SU-DHL-6 (cell line): ENCODE measurements around the gene SOX13.

Source experiments
- CTCF ChIP-seq: fragments of 200-600 bp; sonication (generic); IDR thresholded peaks from one replicate; pipeline ENCODE4 v1.5.1; 2017; ENCODE audit warnings: antibody characterized with exemption, mild to moderate bottlenecking, low read length, moderate library complexity; ENCODE audit not compliant: insufficient read depth, poor library complexity, severe bottlenecking
- EZH2phosphoT487 ChIP-seq: fragments of 200-600 bp; sonication (generic), shearing (Covaris generic); conservative IDR thresholded peaks from 2 replicates; pipeline ENCODE4 v1.6.1; 2018; ENCODE audit warnings: mild to moderate bottlenecking, antibody characterized with exemption, low read length, moderate library complexity, mixed read lengths

- no peak for TF ChIP-seq CTCF
- TF ChIP-seq EZH2phosphoT487, result no peak
Measured at GRCh38 chr1:204088596-204088995, 15.7 kb downstream of the SOX13 start.
